GM23248 (cell line): ENCODE data around the gene SLC23A1. TPM values are rescaled to one million over a fixed set of nuclear protein-coding genes. Genes with fewer than 3 reads are reported as not detected.

Experiments used
- DNase-seq: peaks from one replicate; pipeline ENCODE4 v3.0.0-alpha.2; 2015
- H2AFZ ChIP-seq: fragments of 200-600 bp; sonication (generic); 2 replicates; pipeline ENCODE4 v1.6.1; 2016; ENCODE audit warnings: antibody characterized with exemption
- H3F3A ChIP-seq: fragments of 200-600 bp; sonication (generic); 2 replicates; pipeline ENCODE4 v1.6.1; 2016; ENCODE audit warnings: mild to moderate bottlenecking, antibody characterized with exemption, mixed run types; ENCODE audit not compliant: insufficient read depth
- H3K27ac ChIP-seq: fragments of 200-600 bp; sonication (generic); 2 replicates; pipeline ENCODE4 v1.5.1; 2016; ENCODE audit warnings: mild to moderate bottlenecking
- H3K27me3 ChIP-seq: fragments of 200-600 bp; sonication (generic); replicated peaks from 2 replicates; pipeline ENCODE4 v1.6.1; 2016; ENCODE audit warnings: mild to moderate bottlenecking; ENCODE audit not compliant: insufficient read depth
- H3K36me3 ChIP-seq: fragments of 200-600 bp; sonication (generic); 2 replicates; pipeline ENCODE4 v1.6.1; 2016; ENCODE audit warnings: low read depth, mild to moderate bottlenecking
- H3K4me1 ChIP-seq: fragments of 200-600 bp; sonication (generic); 2 replicates; pipeline ENCODE4 v1.6.1; 2016; ENCODE audit warnings: mild to moderate bottlenecking; ENCODE audit not compliant: insufficient read depth
- H3K4me2 ChIP-seq: fragments of 200-600 bp; sonication (generic); one replicate; pipeline ENCODE4 v1.6.1; 2016; ENCODE audit warnings: mild to moderate bottlenecking; ENCODE audit not compliant: unreplicated experiment
- H3K4me3 ChIP-seq: fragments of 200-600 bp; sonication (generic); 2 replicates; pipeline ENCODE4 v1.5.1; 2016; ENCODE audit warnings: mild to moderate bottlenecking
- H3K79me2 ChIP-seq: fragments of 200-600 bp; sonication (generic); 2 replicates; pipeline ENCODE4 v1.6.1; 2016; ENCODE audit warnings: mild to moderate bottlenecking; ENCODE audit not compliant: insufficient read depth
- H3K9ac ChIP-seq: fragments of 200-600 bp; sonication (generic); 2 replicates; pipeline ENCODE4 v1.6.1; 2016; ENCODE audit warnings: mild to moderate bottlenecking
- H3K9me2 ChIP-seq: fragments of 200-600 bp; sonication (generic); 2 replicates; pipeline ENCODE4 v1.6.1; 2016; ENCODE audit warnings: mixed run types, mild to moderate bottlenecking, moderate library complexity; ENCODE audit not compliant: insufficient read depth
- H3K9me3 ChIP-seq: fragments of 200-600 bp; sonication (generic); one replicate; pipeline ENCODE4 v1.6.1; 2017; ENCODE audit warnings: low read depth
- H4K20me1 ChIP-seq: fragments of 200-600 bp; sonication (generic); 2 replicates; pipeline ENCODE4 v1.6.0; 2016; ENCODE audit not compliant: insufficient read depth
- EZH2 ChIP-seq: fragments of 200-600 bp; sonication (generic); IDR thresholded peaks from 2 replicates; pipeline ENCODE4 v1.6.1; 2018; ENCODE audit warnings: antibody characterized with exemption, mild to moderate bottlenecking; ENCODE audit not compliant: insufficient read depth, poor library complexity, severe bottlenecking
- EZH2phosphoT487 ChIP-seq: fragments of 200-600 bp; sonication (generic); IDR thresholded peaks from 2 replicates; pipeline ENCODE4 v1.6.1; 2018; ENCODE audit warnings: antibody characterized with exemption, moderate library complexity, mild to moderate bottlenecking, low read depth; ENCODE audit not compliant: insufficient read depth
- WGBS, 2 experiments: methylation state at CpG; one replicate each; pipeline ENCODE4 v1.1.6; 2015 to 2017; ENCODE audit warnings: low lambda C conversion rate in 2 of 2, low coverage in 1 of 2; ENCODE audit errors: missing lambda C conversion rate in 2 of 2; 5-methylcytosine and 5-hydroxymethylcytosine counted together
- in situ Hi-C: fragments of 300-500 bp; cut with MboI; formaldehyde crosslinking; loops from 2 replicates; pipeline ENCODE4 v1.15.0; 2020
- polyA plus RNA-seq: library from polyadenylated mRNA; unstranded; fragments of >200 nt; fragmentation: Nextera tagmentation; extraction: Ambion mirVana; gene quantifications from 2 replicates; pipeline ENCODE4 v1.2.1, GENCODE V29; 2016
- total RNA-seq: library from RNA; depleted of rRNA; stranded (reverse); fragments of >200 nt; shearing (Covaris generic); gene quantifications from 2 replicates; pipeline ENCODE4 v1.2.3, GENCODE V29; 2014

The SLC23A1 gene
- total and polyA plus RNA-seq, 2 experiments from 2014 or later = 0.08 TPM; not detected in 1

DNA sequence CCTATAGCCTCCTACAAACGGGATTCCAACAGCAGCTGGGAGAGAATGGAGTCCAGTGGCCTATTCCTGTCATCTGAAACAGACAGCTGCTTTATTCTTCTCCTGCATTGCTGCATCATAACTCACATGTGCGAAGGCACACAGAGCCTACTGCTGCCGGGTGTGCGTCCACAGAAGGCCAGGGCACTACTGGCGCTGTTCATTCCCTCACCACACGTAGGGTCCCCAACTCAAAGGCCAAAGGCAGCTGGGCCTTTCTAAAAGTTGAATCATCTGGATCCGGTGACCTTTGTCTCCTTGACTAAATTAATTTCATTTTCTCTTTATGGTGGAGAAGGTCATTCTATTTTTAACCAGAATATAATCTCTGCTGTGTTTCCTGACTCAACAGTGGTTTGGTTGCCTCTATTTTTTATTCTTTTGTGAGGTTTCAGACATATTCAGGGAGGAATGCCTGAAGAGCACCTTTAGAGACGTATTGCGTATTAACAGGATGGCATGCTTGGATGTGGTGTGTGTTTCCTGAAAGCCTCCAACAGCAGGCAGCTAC lies 31.6 kb upstream of the SLC23A1 start:
- Histone ChIP-seq H3K9ac (no peak overlapping the region), H3K4me1 (peaks cover 19% of the 10 kb centered on the region), H3K4me2 (no peak overlapping the region), H3K9me2 (no peaks in the 10 kb centered on the region), H3K27me3 (no peaks in the 10 kb centered on the region), H3K36me3 (peaks cover 4% of the 10 kb centered on the region; the same call in 1 of the 2 replicates), H3K27ac (no peak overlapping the region), H3F3A (peaks cover 24% of the 10 kb centered on the region), H4K20me1 (no peaks in the 10 kb centered on the region), H3K9me3 (no peaks in the 10 kb centered on the region), H2AFZ (no peak overlapping the region), H3K79me2 (no peaks in the 10 kb centered on the region), H3K4me3 (no peak overlapping the region)
- 96 to 98% methylated on average over 9 of the region's 9 CpGs for WGBS, 2 experiments
- DNase-seq = no peak
- in situ Hi-C loops = no loop called here
- TF ChIP-seq EZH2phosphoT487 = no peak
- TF ChIP-seq EZH2 = no peak

DNA sequence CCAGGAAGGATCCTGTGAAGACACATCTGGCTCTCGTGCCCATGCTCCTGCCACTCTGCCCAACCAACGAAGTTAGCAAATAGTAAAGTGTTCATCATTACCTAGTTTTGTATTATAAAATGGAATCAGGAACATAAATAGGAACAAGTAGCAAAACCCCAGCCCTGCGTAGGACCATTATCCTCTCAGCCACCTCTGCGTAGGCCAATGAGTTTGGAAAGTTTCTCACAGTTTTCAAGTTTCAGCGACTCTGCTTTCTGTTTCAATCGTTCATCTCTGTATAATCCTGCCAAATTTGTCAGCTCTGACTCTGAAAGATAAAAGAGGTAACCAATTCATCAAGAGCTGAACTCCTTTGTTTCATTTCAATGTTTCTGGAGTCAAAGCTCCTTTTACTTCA lies 30.9 kb upstream of the SLC23A1 start:
- H4K20me1 ChIP-seq = no peaks in the 10 kb centered on the region
- no peak overlapping the region for H3K4me2 ChIP-seq
- no peaks in the 10 kb centered on the region for H3K79me2 ChIP-seq
- no peaks in the 10 kb centered on the region for H3K27me3 ChIP-seq
- in situ Hi-C loops = no loop called here
- DNase-seq = no peak
- H3K36me3 ChIP-seq = peaks cover 4% of the 10 kb centered on the region; the same call in 1 of the 2 replicates
- whole genome bisulfite sequencing, 2 experiments = 97 to 99% methylated on average over 6 of the region's 6 CpGs
- peaks cover 19% of the 10 kb centered on the region for H3K4me1 ChIP-seq
- H2AFZ ChIP-seq = no peak overlapping the region
- no peaks in the 10 kb centered on the region for H3K9me3 ChIP-seq
- TF ChIP-seq EZH2phosphoT487 (no peak), EZH2 (no peak)
- H3K27ac ChIP-seq = no peak overlapping the region
- H3K4me3 ChIP-seq = no peak overlapping the region
- H3F3A ChIP-seq = peaks cover 27% of the 10 kb centered on the region
- no peak overlapping the region for H3K9ac ChIP-seq
- H3K9me2 ChIP-seq = no peaks in the 10 kb centered on the region

DNA sequence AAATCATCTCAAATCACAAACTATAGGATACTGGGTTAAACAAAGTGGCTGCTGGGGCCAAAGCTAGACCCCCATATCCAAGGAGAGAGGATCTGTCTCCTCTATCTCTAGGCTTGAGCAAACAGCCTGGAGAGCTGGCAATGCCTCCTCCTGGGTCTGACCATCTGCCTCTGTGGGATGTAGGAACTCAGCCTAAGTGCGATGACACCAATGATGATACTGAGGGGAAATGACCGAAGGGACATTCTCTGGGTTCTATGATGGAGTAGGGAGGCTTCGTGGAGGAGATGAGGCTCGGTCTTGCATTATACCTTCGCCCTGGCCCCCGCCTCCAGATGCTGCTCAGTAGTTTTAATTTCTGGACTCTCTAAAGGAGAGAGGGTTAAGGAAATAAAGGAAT lies 30.1 kb upstream of the SLC23A1 start:
- H3K9me3 ChIP-seq = no peaks in the 10 kb centered on the region

DNA sequence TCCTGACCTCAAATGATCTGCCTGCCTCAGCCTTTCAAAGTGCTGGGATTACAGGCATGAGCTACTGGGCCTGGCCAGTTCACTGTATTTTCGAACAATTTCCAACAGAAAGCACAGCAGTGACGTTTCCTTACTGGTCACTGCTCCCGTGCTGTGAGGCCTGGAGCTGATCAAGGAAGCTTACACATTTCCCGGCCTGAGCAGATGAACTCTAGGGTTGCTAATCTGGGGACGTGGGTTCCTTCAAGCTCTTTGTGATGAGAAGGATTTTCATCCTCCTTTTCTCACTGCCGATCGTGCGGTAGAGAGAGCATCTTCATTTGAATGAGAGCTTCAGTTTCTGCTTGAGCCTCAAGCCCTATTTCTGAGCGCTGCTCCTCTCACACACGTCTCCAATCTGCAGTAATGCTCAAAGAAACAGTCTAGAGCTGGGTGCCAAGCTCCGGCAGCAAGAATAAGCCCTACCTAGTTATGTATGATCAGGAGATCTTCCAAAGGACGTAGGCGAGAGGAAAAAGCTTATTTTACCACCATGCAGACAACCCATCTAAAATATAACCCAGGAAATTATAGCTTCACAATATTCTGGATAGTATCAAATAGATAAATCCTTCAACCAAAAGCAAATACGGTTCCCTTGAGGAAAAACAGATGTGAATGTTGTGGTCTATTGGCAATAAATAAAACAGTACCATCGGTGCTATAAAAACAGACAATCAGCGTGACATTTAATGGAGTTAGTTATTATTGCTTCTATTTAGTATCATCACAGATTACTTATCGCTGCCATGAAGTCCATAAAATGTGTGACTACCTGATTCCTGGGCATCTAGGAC lies 28.1 kb upstream of the SLC23A1 start:
- peak overlapping the region; percentile 33 for H3K4me2 ChIP-seq
- H2AFZ ChIP-seq = peak overlapping the region; percentile 84
- H3K9me3 ChIP-seq = no peaks in the 10 kb centered on the region
- TF ChIP-seq EZH2 = no peak
- no peak for TF ChIP-seq EZH2phosphoT487
- no peaks in the 10 kb centered on the region for H3K27me3 ChIP-seq
- H3K4me1 ChIP-seq = peaks cover 19% of the 10 kb centered on the region
- H3K36me3 ChIP-seq = no peaks in the 10 kb centered on the region
- no peaks in the 10 kb centered on the region for H4K20me1 ChIP-seq
- in situ Hi-C loops = no loop called here
- no peaks in the 10 kb centered on the region for H3K9me2 ChIP-seq
- no peak overlapping the region for H3K4me3 ChIP-seq
- peaks cover 27% of the 10 kb centered on the region for H3F3A ChIP-seq
- DNase-seq = peak; percentile 84
- 11 to 12% methylated on average over 17 of the region's 17 CpGs for WGBS, 2 experiments
- H3K9ac ChIP-seq = peak overlapping the region; percentile 73
- no peaks in the 10 kb centered on the region for H3K79me2 ChIP-seq
- peak overlapping the region; percentile 83 for H3K27ac ChIP-seq

More for the DNA sequence above, 30.1 kb upstream of the SLC23A1 start:
- 96% methylated on average over 6 of the region's 6 CpGs for WGBS, 2 experiments
- DNase-seq = no peak
- Histone ChIP-seq H3K9me2 (no peaks in the 10 kb centered on the region), H3K27me3 (no peaks in the 10 kb centered on the region), H2AFZ (no peak overlapping the region), H3K9ac (no peak overlapping the region), H3F3A (peaks cover 27% of the 10 kb centered on the region), H3K4me1 (peaks cover 19% of the 10 kb centered on the region), H3K27ac (no peak overlapping the region), H3K79me2 (no peaks in the 10 kb centered on the region), H3K36me3 (no peaks in the 10 kb centered on the region), H4K20me1 (no peaks in the 10 kb centered on the region), H3K4me2 (no peak overlapping the region), H3K4me3 (no peak overlapping the region)
- in situ Hi-C loops = no loop called here
- TF ChIP-seq EZH2phosphoT487 (no peak), EZH2 (no peak)
